Kidney (tissue), 14 donors: ENCODE measurements around the gene HINT3. TPM values are rescaled to one million over a fixed set of nuclear protein-coding genes. Genes with fewer than 3 reads are reported as not detected.

ENCODE experiments used
- DNase-seq, 5 donors: peaks; one replicate each; pipeline ENCODE4 v3.0.0-alpha.2; 2013 to 2020
- FAIRE-seq: peaks from 2 replicates; lab custom pipeline; 2012; peaks lifted over from hg19 to GRCh38; lab: Jason Lieb, UNC
- H3K27ac ChIP-seq, 2 donors: one replicate each; pipeline ENCODE4 v1.7.0; 2013; ENCODE audit warnings: low read depth in 2 of 2, low read length in 2 of 2, inconsistent platforms in 1 of 2
- H3K27me3 ChIP-seq: one replicate; pipeline ENCODE4 v1.7.1; 2013; ENCODE audit warnings: low read length, inconsistent platforms; ENCODE audit not compliant: control insufficient read depth, insufficient read depth
- H3K36me3 ChIP-seq, 3 donors: one replicate each; pipeline versions ENCODE4 v1.7.0 to v1.7.1; 2013; ENCODE audit warnings: low read length in 3 of 3, control low read depth in 1 of 3, inconsistent platforms in 1 of 3; ENCODE audit not compliant: insufficient read depth in 3 of 3, control insufficient read depth in 2 of 3
- H3K4me1 ChIP-seq, 3 donors: one replicate each; pipeline versions ENCODE4 v1.7.0 to v1.7.1; 2013; ENCODE audit warnings: low read length in 3 of 3, inconsistent platforms in 1 of 3, low read depth in 1 of 3; ENCODE audit not compliant: control insufficient read depth in 2 of 3, insufficient read depth in 2 of 3
- H3K4me3 ChIP-seq, 3 donors: one replicate each; pipeline versions ENCODE4 v1.7.0 to v1.8.1; 2013; ENCODE audit warnings: low read length in 3 of 3, control low read depth in 1 of 3, inconsistent platforms in 1 of 3
- H3K9ac ChIP-seq, 3 donors: one replicate each; pipeline versions ENCODE4 v1.7.0 to v1.7.1; 2013; ENCODE audit warnings: low read length in 3 of 3, control low read depth in 1 of 3, inconsistent platforms in 1 of 3
- H3K9me3 ChIP-seq, 3 donors: one replicate each; pipeline versions ENCODE4 v1.7.0 to v1.7.1; 2013; ENCODE audit warnings: low read length in 3 of 3, control low read depth in 1 of 3, inconsistent platforms in 1 of 3; ENCODE audit not compliant: control insufficient read depth in 2 of 3, insufficient read depth in 1 of 3
- intact Hi-C: fragments of 100-400 bp; cut with DNase I; formaldehyde crosslinking; loops from one replicate; pipeline ENCODE4 v1.11.1; 2022
- polyA plus RNA-seq: library from polyadenylated mRNA; stranded (reverse); fragments of 350-450 nt; fragmentation: Illumina TruSeq; extraction: RNeasy Lipid Tissue Mini Kit (QIAGEN cat#74804); gene quantifications from one replicate; pipeline ENCODE4 v1.2.3, GENCODE V29; 2014; ENCODE audit warnings: low read depth, low replicate concordance; ENCODE audit not compliant: insufficient read depth
- total RNA-seq: library from RNA; stranded (reverse); fragmentation: NEBNext Ultra II Directional; extraction: Animal tissue kit (Norgen Biotek cat#: 25700); gene quantifications from one replicate; pipeline ENCODE4 v1.2.1, GENCODE V29; 2021
- TF ChIP-seq, protein P1 (sequence below): IDR thresholded peaks from 3 replicates; pipeline ENCODE4 v1.5.1; 2012; ENCODE audit warnings: mild to moderate bottlenecking, moderate library complexity, borderline replicate concordance; ENCODE audit not compliant: insufficient read depth; ENCODE audit errors: extremely low read depth
- donor health status: control.
- donor health status: control.
- donor health status: control.
- donor health status: control.
- donor health status: control.
- donor health status: DM: yes; HTN: yes; CAD: no.
- donor health status: Normal renal cell carcinoma (clear cell type).

HINT3 gene
- total and polyA plus RNA-seq, 2 donors from 2014 or later: 18.9 to 21.4 TPM

DNA sequence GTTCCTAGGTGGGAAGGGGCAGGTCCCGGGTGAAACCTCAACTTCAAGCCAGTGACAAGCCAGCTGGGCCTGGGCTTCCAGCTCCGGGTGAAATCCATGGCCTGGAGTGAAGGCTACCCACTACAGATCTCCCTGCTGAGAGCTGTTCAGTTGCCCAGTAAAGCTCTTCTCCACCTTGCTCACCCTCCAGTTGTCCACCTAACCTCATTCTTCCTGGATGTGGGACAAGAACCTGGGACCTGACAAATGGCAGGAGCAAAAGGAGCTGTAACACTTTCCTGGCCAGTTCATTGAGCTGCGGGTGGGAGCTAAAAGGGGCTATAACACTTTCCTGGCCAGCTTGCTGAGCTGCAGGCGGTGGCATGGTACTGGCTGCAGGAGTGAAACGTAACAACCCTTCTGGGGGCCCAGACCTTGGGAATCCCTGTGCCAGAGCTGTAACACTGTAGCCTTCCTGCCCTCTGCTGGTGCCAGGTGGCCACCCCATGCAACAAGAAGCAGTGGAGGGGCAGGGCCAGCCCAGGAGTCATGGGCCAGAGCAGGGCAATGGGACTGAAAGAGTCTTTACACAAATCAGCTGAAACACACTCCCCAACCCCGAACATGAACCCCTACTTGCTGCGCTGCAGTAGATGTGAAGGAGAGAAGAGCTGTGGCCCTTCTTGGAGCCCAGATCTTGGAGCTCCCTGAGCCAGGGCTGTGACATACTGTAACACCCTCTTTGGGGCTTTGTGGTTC, 3.6 kb upstream of the HINT3 start:
- H3K27ac ChIP-seq: no peak overlapping the region
- no peak for FAIRE-seq
- H3K36me3 ChIP-seq: no peaks in the 10 kb centered on the region
- H3K4me3 ChIP-seq: no peak overlapping the region
- TF ChIP-seq, protein P1, sequence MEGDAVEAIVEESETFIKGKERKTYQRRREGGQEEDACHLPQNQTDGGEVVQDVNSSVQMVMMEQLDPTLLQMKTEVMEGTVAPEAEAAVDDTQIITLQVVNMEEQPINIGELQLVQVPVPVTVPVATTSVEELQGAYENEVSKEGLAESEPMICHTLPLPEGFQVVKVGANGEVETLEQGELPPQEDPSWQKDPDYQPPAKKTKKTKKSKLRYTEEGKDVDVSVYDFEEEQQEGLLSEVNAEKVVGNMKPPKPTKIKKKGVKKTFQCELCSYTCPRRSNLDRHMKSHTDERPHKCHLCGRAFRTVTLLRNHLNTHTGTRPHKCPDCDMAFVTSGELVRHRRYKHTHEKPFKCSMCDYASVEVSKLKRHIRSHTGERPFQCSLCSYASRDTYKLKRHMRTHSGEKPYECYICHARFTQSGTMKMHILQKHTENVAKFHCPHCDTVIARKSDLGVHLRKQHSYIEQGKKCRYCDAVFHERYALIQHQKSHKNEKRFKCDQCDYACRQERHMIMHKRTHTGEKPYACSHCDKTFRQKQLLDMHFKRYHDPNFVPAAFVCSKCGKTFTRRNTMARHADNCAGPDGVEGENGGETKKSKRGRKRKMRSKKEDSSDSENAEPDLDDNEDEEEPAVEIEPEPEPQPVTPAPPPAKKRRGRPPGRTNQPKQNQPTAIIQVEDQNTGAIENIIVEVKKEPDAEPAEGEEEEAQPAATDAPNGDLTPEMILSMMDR: peak; percentile 14
- H3K4me1 ChIP-seq: peaks cover 0 to 6% (median 1%) of the 10 kb centered on the region in 3 donors
- peak in 3 of 5 donors; percentile 9 to 45 (median 14) for DNase-seq
- no peak overlapping the region for H3K9ac ChIP-seq
- no peaks in the 10 kb centered on the region for H3K27me3 ChIP-seq
- H3K9me3 ChIP-seq: no peaks in the 10 kb centered on the region
- intact Hi-C loops: no loop called here

DNA sequence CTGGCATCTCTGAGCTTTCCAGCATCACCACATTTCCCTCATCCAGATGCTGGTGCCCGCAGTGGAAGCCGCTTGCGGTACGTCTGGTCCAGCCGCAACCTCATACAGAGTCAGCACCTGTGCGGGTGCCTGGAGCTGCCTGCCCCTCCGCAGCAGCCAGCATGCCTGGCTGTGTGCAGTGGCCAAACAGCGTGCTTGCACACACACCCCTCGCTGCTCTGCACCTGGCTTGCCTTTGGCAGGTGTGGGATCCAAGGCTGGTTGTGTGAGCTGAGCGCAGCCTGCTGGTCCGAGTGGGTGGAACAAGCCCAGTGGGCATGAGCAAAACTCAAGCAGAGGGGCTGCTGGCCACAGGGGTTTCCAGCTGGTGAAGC, 3.1 kb upstream of the HINT3 start:
- Histone ChIP-seq H3K27me3 (no peaks in the 10 kb centered on the region), H3K27ac (no peak overlapping the region), H3K4me3 (no peak overlapping the region), H3K36me3 (no peaks in the 10 kb centered on the region), H3K9me3 (no peaks in the 10 kb centered on the region), H3K4me1 (peaks cover 3 to 11% (median 7%) of the 10 kb centered on the region in 3 donors), H3K9ac (no peak overlapping the region)
- DNase-seq (peak; percentile 34 to 75 (median 55)), FAIRE-seq (no peak)
- TF ChIP-seq, protein P1: no peak
- intact Hi-C loops: no loop called here

DNA sequence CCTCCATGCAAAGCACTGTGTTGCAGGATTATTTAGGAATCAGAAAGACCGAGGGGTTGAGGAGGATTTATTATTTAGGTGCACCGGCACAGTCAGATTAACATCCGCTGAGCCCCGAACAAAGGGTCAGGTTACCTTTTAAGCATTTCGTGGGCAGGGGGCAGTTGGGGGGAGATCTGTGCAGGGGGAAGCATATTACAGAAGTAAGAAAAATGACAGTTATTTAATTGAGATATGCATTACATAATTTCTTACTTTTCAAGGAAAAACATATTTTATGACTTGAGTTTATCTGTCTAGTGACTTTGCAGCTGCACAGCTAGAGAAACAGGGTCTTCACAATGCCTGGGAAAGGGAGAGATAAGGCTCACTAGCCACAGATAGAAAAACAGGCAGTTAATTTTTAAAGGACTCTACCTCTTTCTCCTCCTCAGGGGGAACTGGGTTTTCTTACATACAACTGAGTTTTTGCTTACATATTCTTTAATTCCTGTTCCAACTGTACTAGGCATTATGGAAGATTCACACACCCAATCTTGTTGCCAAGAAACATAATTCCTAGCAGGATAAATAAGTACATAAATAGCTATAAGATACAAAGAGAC, 1.7 kb upstream of the HINT3 start:
- DNase-seq: no peak
- FAIRE-seq: no peak
- Histone ChIP-seq H3K9ac (no peak overlapping the region), H3K4me1 (peaks cover 4 to 16% (median 10%) of the 10 kb centered on the region in 3 donors), H3K27me3 (no peaks in the 10 kb centered on the region), H3K4me3 (no peak overlapping the region), H3K9me3 (no peaks in the 10 kb centered on the region), H3K27ac (no peak overlapping the region), H3K36me3 (no peaks in the 10 kb centered on the region)
- intact Hi-C loops: no loop called here
- TF ChIP-seq, protein P1: no peak
